NCI-H226 (cell line): ENCODE measurements around the gene NME5.
A peak's percentile ranks its signal among the peaks of the same experiment; 100 is the strongest.
"Not testable (repeated sequence)": the region's sequence is repeated elsewhere in the genome, so short reads cannot be mapped to it uniquely, and the experiment has no call there.

Source experiments
- DNase-seq: peaks from one replicate; pipeline ENCODE4 v3.0.0-alpha.2; 2015

The NME5 gene

GRCh38 chr5:138070026-138070425 lies 69.2 kb downstream of the NME5 start:
- DNase-seq, result not testable (repeated sequence)

- peak; percentile 44 for DNase-seq
These were observed 70.3 kb downstream of the NME5 start for GRCh38 chr5:138068742-138069600.

GRCh38 chr5:138067945-138068344 lies 71.3 kb downstream of the NME5 start:
- no peak for DNase-seq
